ENCODE data around the gene NUDT4B.
"Not testable (repeated sequence)": the region's sequence is repeated elsewhere in the genome, so short reads cannot be mapped to it uniquely, and the experiment has no call there.

NUDT4B gene

GRCh38 chr1:148748563-148749334, at the start of gene NUDT4B:
Gene NUDT4B (plus strand): TSS chr1:148748774. CDS start chr1:148748953, 179 bp downstream.
- TF ChIP-seq GATA3, GATA2 (IDR thresholded peaks at IDR 0.05; ENCODE audit: low read depth, low read length): not testable (repeated sequence)

Data from SH-SY5Y (cell line).